ENCODE measurements around the gene IFNA10.
"Not testable (repeated sequence)": the region's sequence is repeated elsewhere in the genome, so short reads cannot be mapped to it uniquely, and the experiment has no call there.

The IFNA10 gene

DNA sequence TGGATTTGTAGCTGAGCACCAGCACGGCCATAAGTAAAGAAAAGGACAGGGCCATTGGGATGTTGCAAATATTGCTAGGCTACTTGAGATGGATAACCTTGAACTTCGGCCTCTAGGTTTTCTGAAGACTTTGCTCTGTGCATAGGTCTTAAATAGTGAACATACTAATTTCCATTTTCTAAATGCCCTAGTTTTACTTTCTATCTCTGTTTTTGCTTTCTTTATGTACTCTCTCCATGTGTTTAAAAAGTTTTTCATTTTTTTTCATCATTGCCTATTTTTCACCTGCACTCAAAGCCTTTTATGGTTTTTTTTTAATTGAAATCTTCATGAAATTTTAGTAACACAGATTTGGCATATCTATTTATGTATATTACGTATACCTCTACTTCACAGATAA, at the start of gene IFNA10:
Gene IFNA10 (minus strand): TSS at position 101 of the 400 bp plus-strand sequence. CDS start 46 bp downstream, at position 55.
- not testable (repeated sequence) for H3K27ac ChIP-seq (ENCODE audit: low read depth, low read length)

DNA sequence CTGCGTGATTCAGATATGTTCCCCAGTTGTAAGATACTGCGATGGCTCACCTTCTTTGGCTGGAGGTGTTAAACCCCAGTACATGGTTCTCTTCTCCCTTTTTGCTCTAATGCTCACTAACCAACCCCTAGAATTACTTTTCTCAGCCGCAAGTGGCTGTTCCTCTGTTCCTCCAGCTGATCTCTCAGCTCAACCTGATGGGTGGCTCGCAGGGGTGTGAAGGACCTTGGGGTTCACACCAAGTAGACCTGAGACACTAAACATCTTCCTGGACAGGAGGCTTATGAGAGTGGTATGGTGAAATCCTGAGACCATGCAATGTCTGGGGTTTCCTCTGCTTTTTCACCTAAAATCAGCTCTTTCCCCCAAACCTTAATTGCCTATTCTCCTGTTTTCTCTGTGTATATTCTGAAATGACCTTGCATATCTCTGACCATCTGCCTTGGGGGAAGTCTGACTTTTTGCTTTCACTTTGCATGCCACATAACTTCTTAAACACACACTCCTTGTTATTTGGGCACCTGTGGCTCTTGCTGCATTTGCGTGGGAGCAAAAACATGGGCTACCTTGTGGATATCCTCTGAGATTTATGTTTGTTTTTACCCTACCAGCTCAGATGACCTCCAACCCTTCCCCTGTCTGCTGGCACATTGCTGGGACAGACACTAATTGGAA, 48.7 kb upstream of the IFNA10 start:
- peaks cover 0 to 7% of the 10 kb centered on the region in 2 donors for H3K27me3 ChIP-seq (ENCODE audit: control insufficient read depth in 1 of 2, insufficient read depth in 2 of 2, low read length in 2 of 2)
- H3K4me3 ChIP-seq (ENCODE audit: low read depth in 1 of 2, low read length in 2 of 2): no peak overlapping the region
- no peak overlapping the region for H3K9ac ChIP-seq (ENCODE audit: low read depth in 1 of 2, low read length in 2 of 2)
- H3K9me3 ChIP-seq (ENCODE audit: control insufficient read depth in 1 of 2, low read length in 2 of 2): no peaks in the 10 kb centered on the region
- H3K27ac ChIP-seq (ENCODE audit: low read depth, low read length): no peak overlapping the region
- no peaks in the 10 kb centered on the region for H3K4me1 ChIP-seq (ENCODE audit: control insufficient read depth in 1 of 2, insufficient read depth in 2 of 2, low read length in 2 of 2)
- no peaks in the 10 kb centered on the region for H3K36me3 ChIP-seq (ENCODE audit: control insufficient read depth in 1 of 2, insufficient read depth in 2 of 2, low read length in 2 of 2)

More for the DNA sequence above, at the start of gene IFNA10:
- not testable (repeated sequence) for H3K4me3 ChIP-seq (ENCODE audit: low read depth in 1 of 2, low read length in 2 of 2); H3K4me1 ChIP-seq (ENCODE audit: control insufficient read depth in 1 of 2, insufficient read depth in 2 of 2, low read length in 2 of 2); H3K27me3 ChIP-seq (ENCODE audit: control insufficient read depth in 1 of 2, insufficient read depth in 2 of 2, low read length in 2 of 2); H3K9ac ChIP-seq (ENCODE audit: low read depth in 1 of 2, low read length in 2 of 2); H3K36me3 ChIP-seq (ENCODE audit: control insufficient read depth in 1 of 2, insufficient read depth in 2 of 2, low read length in 2 of 2); H3K9me3 ChIP-seq (ENCODE audit: control insufficient read depth in 1 of 2, low read length in 2 of 2)

DNA sequence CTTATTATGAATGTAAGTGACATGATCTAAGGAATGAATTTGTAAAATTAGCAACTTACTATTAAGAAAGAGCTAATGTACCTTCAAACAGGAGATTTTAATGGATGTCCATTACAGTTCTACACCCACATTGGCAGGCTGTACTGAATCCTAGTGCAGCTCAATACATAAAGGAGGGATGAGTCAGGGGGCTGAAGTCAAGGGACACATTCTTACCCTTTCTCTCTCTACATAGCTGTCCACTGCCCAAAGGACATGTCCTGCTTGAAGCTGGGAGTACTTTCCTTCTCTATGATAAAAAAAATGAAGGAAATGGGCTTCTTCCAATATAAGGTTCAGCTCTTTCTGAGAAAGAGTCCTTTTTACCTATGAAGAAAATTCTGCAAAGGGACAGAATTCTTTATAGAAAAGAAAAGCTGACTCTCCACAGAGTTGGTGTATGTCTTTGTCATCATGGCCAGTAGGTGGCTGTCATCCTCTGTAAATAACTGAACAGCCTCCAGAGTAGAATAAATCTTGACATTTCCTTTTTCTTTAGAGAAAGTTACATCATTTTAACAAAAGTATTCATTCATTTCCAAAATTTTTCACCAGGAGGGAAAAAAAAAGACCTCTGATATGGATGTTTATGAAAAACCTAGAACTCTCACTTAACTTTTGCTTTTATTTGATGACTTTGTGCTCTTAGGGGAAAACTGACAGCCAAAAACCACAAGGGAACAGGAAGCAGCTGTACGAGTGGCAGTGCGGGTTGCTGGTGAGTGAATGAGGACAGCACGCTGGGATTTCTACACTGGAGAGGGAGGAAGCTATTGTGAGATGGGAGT, 46.0 kb upstream of the IFNA10 start:
- no peak overlapping the region for H3K9ac ChIP-seq (ENCODE audit: low read depth in 1 of 2, low read length in 2 of 2)
- H3K27me3 ChIP-seq (ENCODE audit: control insufficient read depth in 1 of 2, insufficient read depth in 2 of 2, low read length in 2 of 2): peaks cover 0 to 7% of the 10 kb centered on the region in 2 donors
- H3K27ac ChIP-seq (ENCODE audit: low read depth, low read length): no peak overlapping the region
- H3K36me3 ChIP-seq (ENCODE audit: control insufficient read depth in 1 of 2, insufficient read depth in 2 of 2, low read length in 2 of 2): no peaks in the 10 kb centered on the region
- H3K4me1 ChIP-seq (ENCODE audit: control insufficient read depth in 1 of 2, insufficient read depth in 2 of 2, low read length in 2 of 2): no peaks in the 10 kb centered on the region
- no peaks in the 10 kb centered on the region for H3K9me3 ChIP-seq (ENCODE audit: control insufficient read depth in 1 of 2, low read length in 2 of 2)
- H3K4me3 ChIP-seq (ENCODE audit: low read depth in 1 of 2, low read length in 2 of 2): no peak overlapping the region

DNA sequence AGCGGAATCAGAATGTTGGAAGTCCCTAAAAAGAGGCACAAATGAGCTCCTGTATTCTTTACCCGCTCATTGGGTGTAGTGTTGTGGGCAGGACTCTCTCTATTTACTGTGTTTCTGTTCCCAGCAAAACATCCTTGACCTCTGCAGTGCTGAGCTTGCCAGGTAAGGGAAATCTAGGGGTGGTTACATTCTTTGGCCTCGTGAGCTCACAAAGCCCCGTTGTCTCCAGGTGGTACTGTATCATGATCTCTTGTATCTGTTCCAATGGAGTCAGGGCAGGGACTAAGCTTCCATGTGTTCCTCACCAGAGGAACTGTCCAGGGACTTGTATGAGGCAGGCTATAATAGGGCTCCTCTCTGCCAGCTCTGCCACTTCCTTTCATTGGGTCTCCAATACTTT, 44.7 kb upstream of the IFNA10 start:
- no peak overlapping the region for H3K9ac ChIP-seq (ENCODE audit: low read depth in 1 of 2, low read length in 2 of 2)
- no peaks in the 10 kb centered on the region for H3K4me1 ChIP-seq (ENCODE audit: control insufficient read depth in 1 of 2, insufficient read depth in 2 of 2, low read length in 2 of 2)
- H3K27ac ChIP-seq (ENCODE audit: low read depth, low read length): no peak overlapping the region
- H3K27me3 ChIP-seq (ENCODE audit: control insufficient read depth in 1 of 2, insufficient read depth in 2 of 2, low read length in 2 of 2): peaks cover 0 to 7% of the 10 kb centered on the region in 2 donors
- H3K9me3 ChIP-seq (ENCODE audit: control insufficient read depth in 1 of 2, low read length in 2 of 2): no peaks in the 10 kb centered on the region
- no peak overlapping the region for H3K4me3 ChIP-seq (ENCODE audit: low read depth in 1 of 2, low read length in 2 of 2)
- H3K36me3 ChIP-seq (ENCODE audit: control insufficient read depth in 1 of 2, insufficient read depth in 2 of 2, low read length in 2 of 2): no peaks in the 10 kb centered on the region

DNA sequence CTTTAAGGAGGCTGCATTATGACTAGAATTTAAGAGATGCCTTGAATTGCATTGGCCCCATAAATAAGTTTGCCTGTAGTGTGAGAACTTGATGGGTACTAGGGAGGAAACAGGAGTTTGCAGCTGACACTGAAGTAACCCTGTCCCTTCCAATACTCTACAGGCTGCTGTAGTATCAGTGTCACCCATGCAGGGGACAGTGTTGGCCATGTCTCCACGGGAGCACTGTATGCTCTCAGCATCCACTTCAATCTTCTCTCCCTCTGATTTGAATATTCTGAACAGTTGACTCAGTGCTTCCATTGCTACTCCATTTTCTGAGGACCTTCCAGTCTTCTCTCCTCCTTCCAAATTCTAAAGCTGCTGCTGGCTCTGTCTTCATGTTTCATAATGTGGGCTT, 44.2 kb upstream of the IFNA10 start:
- Histone ChIP-seq H3K36me3 (ENCODE audit: control insufficient read depth in 1 of 2, insufficient read depth in 2 of 2, low read length in 2 of 2) (no peaks in the 10 kb centered on the region), H3K4me1 (ENCODE audit: control insufficient read depth in 1 of 2, insufficient read depth in 2 of 2, low read length in 2 of 2) (no peaks in the 10 kb centered on the region), H3K9me3 (ENCODE audit: control insufficient read depth in 1 of 2, low read length in 2 of 2) (no peaks in the 10 kb centered on the region), H3K27me3 (ENCODE audit: control insufficient read depth in 1 of 2, insufficient read depth in 2 of 2, low read length in 2 of 2) (peaks cover 0 to 7% of the 10 kb centered on the region in 2 donors), H3K9ac (ENCODE audit: low read depth in 1 of 2, low read length in 2 of 2) (no peak overlapping the region), H3K27ac (ENCODE audit: low read depth, low read length) (no peak overlapping the region), H3K4me3 (ENCODE audit: low read depth in 1 of 2, low read length in 2 of 2) (no peak overlapping the region)

DNA sequence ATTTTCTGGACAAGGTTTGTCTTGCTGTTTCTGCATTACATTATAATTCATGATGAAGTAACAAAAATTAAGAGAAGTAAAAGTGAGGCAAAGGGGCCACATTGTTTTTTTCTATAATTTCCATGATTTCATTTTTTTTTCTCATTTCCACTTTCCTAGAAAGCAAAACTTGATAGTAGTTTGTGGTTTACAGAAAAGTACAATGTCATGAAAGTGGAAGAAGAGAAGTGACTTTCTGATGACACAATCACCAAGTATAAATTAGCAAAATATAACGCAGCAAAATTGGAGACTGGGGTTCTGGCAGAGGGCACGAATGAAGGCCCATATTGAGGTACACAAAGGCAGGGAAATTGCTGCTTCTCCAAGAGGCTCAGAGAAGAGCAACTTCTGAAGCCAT, 37.9 kb upstream of the IFNA10 start:
- no peak overlapping the region for H3K4me3 ChIP-seq (ENCODE audit: low read depth in 1 of 2, low read length in 2 of 2)
- H3K27me3 ChIP-seq (ENCODE audit: control insufficient read depth in 1 of 2, insufficient read depth in 2 of 2, low read length in 2 of 2): no peaks in the 10 kb centered on the region
- no peaks in the 10 kb centered on the region for H3K9me3 ChIP-seq (ENCODE audit: control insufficient read depth in 1 of 2, low read length in 2 of 2)
- H3K9ac ChIP-seq (ENCODE audit: low read depth in 1 of 2, low read length in 2 of 2): no peak overlapping the region
- H3K36me3 ChIP-seq (ENCODE audit: control insufficient read depth in 1 of 2, insufficient read depth in 2 of 2, low read length in 2 of 2): no peaks in the 10 kb centered on the region
- no peak overlapping the region for H3K27ac ChIP-seq (ENCODE audit: low read depth, low read length)
- H3K4me1 ChIP-seq (ENCODE audit: control insufficient read depth in 1 of 2, insufficient read depth in 2 of 2, low read length in 2 of 2): no peaks in the 10 kb centered on the region

DNA sequence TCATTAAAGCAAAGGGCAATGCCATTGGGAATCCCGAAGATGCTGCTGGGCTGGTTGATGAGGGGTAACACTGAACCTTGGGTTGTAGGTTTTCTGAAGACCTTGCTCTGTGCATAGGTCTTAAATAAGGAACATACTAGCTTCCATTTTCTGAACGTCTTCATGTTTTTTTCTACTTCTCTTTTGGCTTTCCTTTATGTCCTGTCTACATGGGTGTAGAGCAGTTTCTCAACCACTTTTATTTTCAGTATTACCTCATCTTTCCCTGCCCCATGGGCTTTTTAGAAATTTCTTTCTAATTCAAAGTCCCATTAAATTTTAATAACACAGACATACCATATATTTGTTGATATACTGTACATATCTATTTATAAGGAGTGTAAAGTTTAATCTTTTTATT, 33.0 kb upstream of the IFNA10 start, which contains the start of gene IFNA14:
Gene IFNA14 (minus strand): TSS at position 95 of the 400 bp plus-strand sequence. CDS start 70 bp downstream, at position 25.
- Histone ChIP-seq H3K9me3 (ENCODE audit: control insufficient read depth in 1 of 2, low read length in 2 of 2) (no peaks in the 10 kb centered on the region), H3K27ac (ENCODE audit: low read depth, low read length) (no peak within 1 kb of the TSS), H3K4me3 (ENCODE audit: low read depth in 1 of 2, low read length in 2 of 2) (no peak within 1 kb of the TSS), H3K36me3 (ENCODE audit: control insufficient read depth in 1 of 2, insufficient read depth in 2 of 2, low read length in 2 of 2) (no peaks in the 10 kb centered on the region), H3K9ac (ENCODE audit: low read depth in 1 of 2, low read length in 2 of 2) (no peak within 1 kb of the TSS), H3K4me1 (ENCODE audit: control insufficient read depth in 1 of 2, insufficient read depth in 2 of 2, low read length in 2 of 2) (no peaks in the 10 kb centered on the region), H3K27me3 (ENCODE audit: control insufficient read depth in 1 of 2, insufficient read depth in 2 of 2, low read length in 2 of 2) (peaks cover 0 to 2% of the 10 kb centered on the region in 2 donors)

DNA sequence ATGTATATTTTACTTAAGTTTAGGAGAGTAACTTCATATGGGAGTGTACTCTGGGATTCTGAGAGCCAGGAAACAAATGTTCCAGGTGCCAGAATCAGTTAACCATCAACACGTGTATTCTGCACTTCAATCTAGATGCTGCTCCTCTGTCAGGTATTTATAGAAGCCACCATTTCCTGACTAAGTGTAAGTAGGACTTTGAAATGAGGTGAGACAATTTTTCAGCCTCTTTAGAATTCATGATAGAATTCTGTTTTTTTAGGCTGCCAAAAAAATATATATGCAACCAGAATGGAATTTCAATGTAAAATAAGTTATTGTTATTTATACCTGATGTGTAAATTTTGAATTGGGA, 29.4 kb upstream of the IFNA10 start:
- H3K27ac ChIP-seq (ENCODE audit: low read depth, low read length); H3K4me3 ChIP-seq (ENCODE audit: low read depth in 1 of 2, low read length in 2 of 2): not testable (repeated sequence)

DNA sequence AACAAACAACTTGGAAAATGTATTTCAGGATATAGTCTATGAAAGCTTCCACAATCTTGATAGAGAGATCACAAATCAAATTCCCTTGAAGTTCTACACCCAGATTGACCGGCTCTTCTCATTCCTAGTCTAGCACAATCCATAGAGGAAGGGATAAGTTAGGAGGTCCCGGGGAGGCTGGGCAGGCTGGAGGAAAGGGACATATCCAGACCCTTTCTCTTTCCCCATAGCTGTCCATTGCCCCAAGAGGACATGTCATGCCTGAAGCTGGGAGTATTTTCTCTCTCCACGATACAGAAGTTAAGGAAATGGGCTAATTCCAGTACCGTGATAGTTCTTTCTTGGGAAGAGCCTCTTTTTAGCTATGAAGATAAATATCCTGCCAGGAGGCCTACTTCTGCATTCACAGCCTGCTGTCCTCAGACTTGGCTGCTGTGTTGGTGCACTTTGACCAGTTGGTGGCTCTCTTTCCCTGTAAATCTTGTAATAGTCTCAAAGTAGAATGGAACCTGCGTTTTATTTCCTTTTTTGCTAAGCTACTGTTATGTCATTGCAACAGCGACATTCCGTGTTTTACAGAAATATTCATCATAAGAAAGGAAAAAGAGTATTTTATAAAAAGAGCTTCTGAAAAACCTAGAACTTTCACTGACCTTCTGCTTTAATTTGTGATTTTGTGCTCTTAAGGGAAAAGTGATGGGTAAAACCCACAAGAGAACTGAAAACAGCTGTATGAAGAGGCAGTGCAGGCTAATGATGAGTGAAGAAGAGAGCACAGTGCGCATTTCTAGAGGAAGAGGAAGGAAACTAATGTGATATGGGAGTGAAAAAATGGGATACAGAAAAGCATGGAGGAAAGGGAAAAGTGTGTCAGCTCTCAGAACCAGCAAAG, 28.8 kb upstream of the IFNA10 start:
- not testable (repeated sequence) for H3K36me3 ChIP-seq (ENCODE audit: control insufficient read depth in 1 of 2, insufficient read depth in 2 of 2, low read length in 2 of 2); H3K9me3 ChIP-seq (ENCODE audit: control insufficient read depth in 1 of 2, low read length in 2 of 2); H3K9ac ChIP-seq (ENCODE audit: low read depth in 1 of 2, low read length in 2 of 2); H3K4me3 ChIP-seq (ENCODE audit: low read depth in 1 of 2, low read length in 2 of 2); H3K4me1 ChIP-seq (ENCODE audit: control insufficient read depth in 1 of 2, insufficient read depth in 2 of 2, low read length in 2 of 2); H3K27ac ChIP-seq (ENCODE audit: low read depth, low read length); H3K27me3 ChIP-seq (ENCODE audit: control insufficient read depth in 1 of 2, insufficient read depth in 2 of 2, low read length in 2 of 2)

More for the DNA sequence above, 29.4 kb upstream of the IFNA10 start:
- H3K9me3 ChIP-seq (ENCODE audit: control insufficient read depth in 1 of 2, low read length in 2 of 2); H3K9ac ChIP-seq (ENCODE audit: low read depth in 1 of 2, low read length in 2 of 2); H3K27me3 ChIP-seq (ENCODE audit: control insufficient read depth in 1 of 2, insufficient read depth in 2 of 2, low read length in 2 of 2); H3K36me3 ChIP-seq (ENCODE audit: control insufficient read depth in 1 of 2, insufficient read depth in 2 of 2, low read length in 2 of 2); H3K4me1 ChIP-seq (ENCODE audit: control insufficient read depth in 1 of 2, insufficient read depth in 2 of 2, low read length in 2 of 2): not testable (repeated sequence)
